Endothelial cell of umbilical vein (primary cell): ENCODE results near the gene OR13C4. TPM values are rescaled to one million over a fixed set of nuclear protein-coding genes. Genes with fewer than 3 reads are reported as not detected.

Experiments
- BruUV-seq: library from RNA; stranded (reverse); fragments of 400-500 nt; replicated peaks from 2 replicates; lab custom pipeline; 2021; lab: Mats Ljungman, UMichigan
- CTCF ChIA-PET: fragments of 300-600, 350-600 bp; sonication (Branson Sonifier 250); formaldehyde crosslinking; loops from one replicate; lab custom pipeline; 2021; ENCODE audit warnings: antibody characterized with exemption, inconsistent platforms; lab: Charles Lee
- POLR2A ChIA-PET: fragments of 300-600, 350-600 bp; sonication (Branson Sonifier 250); formaldehyde crosslinking; loops from one replicate; lab custom pipeline; 2021; ENCODE audit warnings: antibody characterized with exemption, inconsistent platforms; lab: Charles Lee
- DNase-seq: peaks from one replicate; pipeline ENCODE4 v3.0.0-alpha.2; 2011; ENCODE audit warnings: low read depth, low spot score
- FAIRE-seq: peaks from 2 replicates; lab custom pipeline; 2011; peaks lifted over from hg19 to GRCh38; lab: Jason Lieb, UNC
- H2AFZ ChIP-seq: 2 replicates; pipeline ENCODE4 v1.6.0; 2012; ENCODE audit warnings: low read depth, low read length, control low read depth, inconsistent platforms
- H3K27ac ChIP-seq: 2 replicates; pipeline ENCODE4 v1.5.1; 2011; ENCODE audit warnings: low read depth, mild to moderate bottlenecking, control low read depth, low read length, moderate library complexity; ENCODE audit not compliant: insufficient read depth
- H3K27me3 ChIP-seq, 2 experiments: 2 replicates each; pipeline versions ENCODE4 v1.6.0 to v1.6.1; 2011; ENCODE audit warnings: low read length in 2 of 2, mixed read lengths in 1 of 2; ENCODE audit not compliant: control insufficient read depth in 2 of 2, insufficient read depth in 2 of 2
- H3K36me3 ChIP-seq, 2 experiments: 2 replicates in 1 of 2; 3 replicates in 1 of 2; pipeline ENCODE4 v1.5.1; 2011; ENCODE audit warnings: low read length in 2 of 2, mild to moderate bottlenecking in 1 of 2, moderate library complexity in 1 of 2; ENCODE audit not compliant: control insufficient read depth in 2 of 2, insufficient read depth in 2 of 2; ENCODE audit errors: extremely low read depth in 1 of 2
- H3K4me1 ChIP-seq: 3 replicates; pipeline ENCODE4 v1.5.1; 2011; ENCODE audit warnings: mild to moderate bottlenecking, low read length; ENCODE audit not compliant: control insufficient read depth, insufficient read depth; ENCODE audit errors: extremely low read depth
- H3K4me2 ChIP-seq: 2 replicates; pipeline ENCODE4 v1.6.1; 2011; ENCODE audit warnings: low read length, control low read depth, mixed read lengths; ENCODE audit not compliant: insufficient read depth
- H3K4me3 ChIP-seq, 3 experiments: fragments of 200-600 bp in 1 of 3; sonication (generic), shearing (Covaris generic) in 1 of 3; replicated peaks in 1 of 3; 2 replicates each; pipeline ENCODE4 v1.5.1; 2011 to 2016; ENCODE audit warnings: control low read depth in 3 of 3, low read length in 3 of 3, mild to moderate bottlenecking in 2 of 3, inconsistent platforms in 1 of 3, low read depth in 1 of 3, moderate library complexity in 1 of 3; ENCODE audit not compliant: insufficient read depth in 1 of 3
- H3K79me2 ChIP-seq: 2 replicates; pipeline ENCODE4 v1.6.0; 2012; ENCODE audit warnings: low read length, inconsistent platforms; ENCODE audit not compliant: control insufficient read depth, insufficient read depth
- H3K9ac ChIP-seq: replicated peaks from 2 replicates; pipeline ENCODE3; 2011; ENCODE audit warnings: low read length, control low read depth; ENCODE audit not compliant: insufficient read depth; ENCODE audit errors: extremely low read depth
- H3K9me1 ChIP-seq: replicated peaks from 3 replicates; pipeline ENCODE4 v1.6.0; 2011; ENCODE audit warnings: mild to moderate bottlenecking, low read length; ENCODE audit not compliant: control insufficient read depth, insufficient read depth; ENCODE audit errors: extremely low read depth
- H3K9me3 ChIP-seq: replicated peaks from 2 replicates; pipeline ENCODE4 v1.5.1; 2012; ENCODE audit warnings: low read length, inconsistent platforms; ENCODE audit not compliant: control insufficient read depth, insufficient read depth
- H4K20me1 ChIP-seq: replicated peaks from 2 replicates; pipeline ENCODE3; 2011; ENCODE audit warnings: mild to moderate bottlenecking, low read length; ENCODE audit not compliant: control insufficient read depth, insufficient read depth; ENCODE audit errors: extremely low read depth
- EZH2 ChIP-seq: IDR thresholded peaks from 2 replicates; pipeline ENCODE4 v1.6.1; 2012; ENCODE audit warnings: borderline replicate concordance, low read depth, mild to moderate bottlenecking, moderate library complexity, low read length, inconsistent platforms; ENCODE audit not compliant: severe bottlenecking
- FOS ChIP-seq: IDR thresholded peaks from 2 replicates; pipeline ENCODE4 v1.6.1; 2011; ENCODE audit warnings: mild to moderate bottlenecking, low read length, moderate library complexity, borderline replicate concordance; ENCODE audit not compliant: insufficient read depth
- GATA2 ChIP-seq: IDR thresholded peaks from 2 replicates; pipeline ENCODE4 v1.7.0; 2011; ENCODE audit warnings: low read depth, mild to moderate bottlenecking, moderate library complexity, mixed read lengths, low read length; ENCODE audit not compliant: insufficient read length, insufficient read depth
- JUN ChIP-seq: IDR thresholded peaks from 2 replicates; pipeline ENCODE4 v1.6.1; 2011; ENCODE audit warnings: borderline replicate concordance, low read depth; ENCODE audit not compliant: insufficient read length, insufficient read depth
- MAX ChIP-seq: IDR thresholded peaks from 2 replicates; pipeline ENCODE4 v1.6.1; 2011; ENCODE audit not compliant: insufficient read depth, insufficient read length
- MYC ChIP-seq: IDR thresholded peaks from one replicate; pipeline ENCODE4 v1.6.1; 2011; ENCODE audit warnings: mild to moderate bottlenecking, low read depth, low read length
- POLR2A ChIP-seq: IDR thresholded peaks from 2 replicates; pipeline ENCODE4 v1.6.1; 2012; ENCODE audit warnings: low read depth, mild to moderate bottlenecking, control low read depth, low read length
- POLR2AphosphoS5 ChIP-seq: IDR thresholded peaks from 2 replicates; pipeline ENCODE4 v1.6.1; 2012; ENCODE audit warnings: low read depth, mild to moderate bottlenecking, control low read depth, low read length, moderate library complexity; ENCODE audit not compliant: insufficient read depth
- dilution Hi-C: fragments of 300-500 bp; cut with MboI; formaldehyde crosslinking; loops from one replicate; pipeline ENCODE4 v1.15.0; 2019; ENCODE audit warnings: low sequenced_read_pairs; ENCODE audit not compliant: extremely low pct_ligation_motif_present
- intact Hi-C: fragments of 100-400 bp; cut with micrococcal nuclease; formaldehyde crosslinking; loops from one replicate; pipeline ENCODE4 v1.10.0; 2022
- polyA plus RNA-seq, 4 experiments: library from polyadenylated mRNA; depleted of rRNA in 3 of 4; stranded (reverse) in 3 of 4; unstranded in 1 of 4; fragments of >200 nt; gene quantifications; 2 replicates each; pipeline versions ENCODE4 v1.2.1 to v1.2.3, GENCODE V29; 2011 to 2012; ENCODE audit warnings: missing spikeins in 1 of 4
- total RNA-seq: library from RNA; stranded (reverse); gene quantifications from 2 replicates; pipeline ENCODE4 v1.2.3, GENCODE V29; 2021
- TF ChIP-seq, protein P1 (sequence below), 2 donors: IDR thresholded peaks; 1 replicate in 1 of 2; 2 replicates in 1 of 2; pipeline ENCODE4 v1.5.1; 2011; ENCODE audit warnings: low read length in 2 of 2, mild to moderate bottlenecking in 2 of 2, moderate library complexity in 2 of 2, control low read depth in 1 of 2, inconsistent platforms in 1 of 2, low read depth in 1 of 2; ENCODE audit not compliant: insufficient read depth in 1 of 2; ENCODE audit errors: extremely low read depth in 1 of 2

The OR13C4 gene
- total and polyA plus RNA-seq, 2 donors (not counting 3 experiments of a cell fraction or from before 2014, with no cell fraction given), result not detected

GRCh38 chr9:104568868-104569267, 41.9 kb upstream of the OR13C4 start, which contains the start of gene OR13C8:
Gene OR13C8, plus strand, starts transcription at chr9:104569168. Its CDS starts 0 bp downstream, at chr9:104569168.
- intact Hi-C loops, result no loop called here
- Histone ChIP-seq H3K4me2 (no peak within 1 kb of the TSS), H3K9me3 (peaks cover 2% of the 10 kb centered on the region), H3K36me3 (no peaks in the 10 kb centered on the region), H4K20me1 (no peaks in the 10 kb centered on the region), H3K9me1 (no peaks in the 10 kb centered on the region), H3K4me3 (no peak within 1 kb of the TSS), H2AFZ (no peak within 1 kb of the TSS), H3K27me3 (no peaks in the 10 kb centered on the region), H3K79me2 (no peaks in the 10 kb centered on the region), H3K27ac (no peak within 1 kb of the TSS), H3K9ac (no peak within 1 kb of the TSS), H3K4me1 (no peaks in the 10 kb centered on the region)
- dilution Hi-C loops, result no loop called here
- no peak for FAIRE-seq
- ChIA-PET CTCF (no interaction called here), POLR2A (no interaction called here)
- TF ChIP-seq EZH2 (no peak), MYC (no peak), GATA2 (no peak), MAX (no peak), POLR2AphosphoS5 (no peak), FOS (no peak), JUN (no peak), POLR2A (no peak)
- TF ChIP-seq, protein P1, sequence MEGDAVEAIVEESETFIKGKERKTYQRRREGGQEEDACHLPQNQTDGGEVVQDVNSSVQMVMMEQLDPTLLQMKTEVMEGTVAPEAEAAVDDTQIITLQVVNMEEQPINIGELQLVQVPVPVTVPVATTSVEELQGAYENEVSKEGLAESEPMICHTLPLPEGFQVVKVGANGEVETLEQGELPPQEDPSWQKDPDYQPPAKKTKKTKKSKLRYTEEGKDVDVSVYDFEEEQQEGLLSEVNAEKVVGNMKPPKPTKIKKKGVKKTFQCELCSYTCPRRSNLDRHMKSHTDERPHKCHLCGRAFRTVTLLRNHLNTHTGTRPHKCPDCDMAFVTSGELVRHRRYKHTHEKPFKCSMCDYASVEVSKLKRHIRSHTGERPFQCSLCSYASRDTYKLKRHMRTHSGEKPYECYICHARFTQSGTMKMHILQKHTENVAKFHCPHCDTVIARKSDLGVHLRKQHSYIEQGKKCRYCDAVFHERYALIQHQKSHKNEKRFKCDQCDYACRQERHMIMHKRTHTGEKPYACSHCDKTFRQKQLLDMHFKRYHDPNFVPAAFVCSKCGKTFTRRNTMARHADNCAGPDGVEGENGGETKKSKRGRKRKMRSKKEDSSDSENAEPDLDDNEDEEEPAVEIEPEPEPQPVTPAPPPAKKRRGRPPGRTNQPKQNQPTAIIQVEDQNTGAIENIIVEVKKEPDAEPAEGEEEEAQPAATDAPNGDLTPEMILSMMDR (IDR thresholded peaks at IDR 0.05; ENCODE audit: extremely low read depth in 1 of 2, insufficient read depth in 1 of 2, low read depth in 1 of 2, low read length in 2 of 2), result no peak
- no peak for DNase-seq
- BruUV-seq, result no TSS peak
